HG03457 (cell line): ENCODE results near the gene MAD1L1.

ENCODE experiments used
- ATAC-seq: cut with Tn5 transposase; IDR thresholded peaks from one replicate; pipeline ENCODE4 v1.9.1; 2021; ENCODE audit warnings: moderate number of reproducible peaks; ENCODE audit not compliant: unreplicated experiment

Gene MAD1L1

GRCh38 chr7:1949681-1950055 lies 283.1 kb downstream of the MAD1L1 start:
- no peak for ATAC-seq

GRCh38 chr7:1948887-1949680 lies 283.7 kb downstream of the MAD1L1 start:
- ATAC-seq: no peak

GRCh38 chr7:1948301-1948796 lies 284.4 kb downstream of the MAD1L1 start:
- ATAC-seq: no peak

GRCh38 chr7:1947586-1948217 lies 285.0 kb downstream of the MAD1L1 start:
- ATAC-seq: no peak

- no peak for ATAC-seq
These were observed 285.8 kb downstream of the MAD1L1 start for GRCh38 chr7:1946773-1947450.

GRCh38 chr7:1946025-1946772 lies 286.5 kb downstream of the MAD1L1 start:
- ATAC-seq: no peak

GRCh38 chr7:1945558-1945957 lies 287.2 kb downstream of the MAD1L1 start:
- ATAC-seq: no peak

- ATAC-seq: no peak
These were observed 288.0 kb downstream of the MAD1L1 start for GRCh38 chr7:1944619-1945210.

GRCh38 chr7:1943933-1944618 lies 288.7 kb downstream of the MAD1L1 start:
- ATAC-seq: no peak

- no peak for ATAC-seq
These were observed 289.4 kb downstream of the MAD1L1 start for GRCh38 chr7:1943326-1943725.

- ATAC-seq: no peak
These were observed 289.8 kb downstream of the MAD1L1 start for GRCh38 chr7:1942941-1943289.

GRCh38 chr7:1942243-1942940 lies 290.4 kb downstream of the MAD1L1 start:
- no peak for ATAC-seq

GRCh38 chr7:1941464-1942242 lies 291.1 kb downstream of the MAD1L1 start:
- no peak for ATAC-seq

GRCh38 chr7:1940863-1941262 lies 291.9 kb downstream of the MAD1L1 start:
- no peak for ATAC-seq

- ATAC-seq: peak; percentile 93
These were observed 292.4 kb downstream of the MAD1L1 start for GRCh38 chr7:1940402-1940786.

- ATAC-seq: no peak
These were observed 293.0 kb downstream of the MAD1L1 start for GRCh38 chr7:1939434-1940401.

- ATAC-seq: no peak
These were observed 293.8 kb downstream of the MAD1L1 start for GRCh38 chr7:1938788-1939433.
